Ovary (tissue), 9 donors: ENCODE data around the gene EVX2. TPM values are rescaled to one million over a fixed set of nuclear protein-coding genes. Genes with fewer than 3 reads are reported as not detected.
A peak's percentile ranks its signal among the peaks of the same experiment; 100 is the strongest.

Experiments
- DNase-seq, 5 donors: peaks; one replicate each; pipeline ENCODE4 v3.0.0-alpha.2; 2019 to 2020
- H3K27ac ChIP-seq, 2 donors: fragments of 200-600 bp; one replicate each; pipeline versions ENCODE4 v1.5.1 to v1.8.0; 2019 to 2022
- H3K27me3 ChIP-seq: fragments of 200-600 bp; one replicate; pipeline ENCODE4 v1.8.0; 2022
- H3K36me3 ChIP-seq: fragments of 200-600 bp; sonication (generic); one replicate; pipeline ENCODE4 v1.5.1; 2019
- H3K4me1 ChIP-seq: one replicate; pipeline ENCODE4 v1.8.1; 2013; ENCODE audit warnings: mild to moderate bottlenecking, moderate library complexity; ENCODE audit not compliant: insufficient read depth
- H3K4me3 ChIP-seq: fragments of 200-600 bp; sonication (generic); one replicate; pipeline ENCODE4 v1.5.1; 2017
- H3K9me3 ChIP-seq, 2 donors: fragments of 200-600 bp in 1 of 2; sonication (generic) in 1 of 2; one replicate each; pipeline versions ENCODE4 v1.5.1 to v1.8.1; 2013 to 2019; ENCODE audit warnings: mild to moderate bottlenecking in 1 of 2, moderate library complexity in 1 of 2
- EP300 ChIP-seq: sonication (generic); formaldehyde crosslinking; IDR thresholded peaks from one replicate; pipeline ENCODE4 v1.6.1; 2017; ENCODE audit warnings: antibody characterized with exemption
- POLR2A ChIP-seq: fragments of 450-650 bp; IDR thresholded peaks from one replicate; pipeline ENCODE4 v1.6.1; 2017; ENCODE audit warnings: antibody characterized with exemption, mild to moderate bottlenecking, moderate library complexity
- WGBS, 3 donors: extraction: QIAGEN DNeasy Blood & Tissue Kit in 1 of 3; methylation state at CpG; one replicate each; pipeline versions ENCODE4 v1.1.5 to v1.1.7; 2013 to 2017; 5-methylcytosine and 5-hydroxymethylcytosine counted together
- intact Hi-C, 4 donors: fragments of 100-400 bp; cut with DNase I; formaldehyde crosslinking; loops; one replicate each; pipeline versions ENCODE4 v1.11.0 to v1.15.1; 2022 to 2023
- polyA plus RNA-seq, 2 donors: library from polyadenylated mRNA; stranded (reverse); fragments of 200-250 nt in 1 of 2; fragments of 350-450 nt in 1 of 2; fragmentation: Illumina TruSeq in 1 of 2; extraction: RNeasy Lipid Tissue Mini Kit (QIAGEN cat#74804) in 1 of 2; gene quantifications; one replicate each; pipeline ENCODE4 v1.2.3, GENCODE V29; 2013 to 2014
- total RNA-seq, 7 donors: library from RNA; depleted of rRNA in 2 of 7; stranded (reverse); fragments of >200 nt in 2 of 7; fragmentation: NEBNext Ultra II Directional in 3 of 7; extraction: Animal tissue kit (Norgen Biotek cat#: 25700) in 3 of 7; gene quantifications; one replicate each; pipeline versions ENCODE4 v1.1.0 to v1.2.4, GENCODE V29; 2016 to 2023
- TF ChIP-seq, protein P1 (sequence below), 3 donors: fragments of 450-650 bp in 2 of 3; fragments of 200-600 bp in 1 of 3; IDR thresholded peaks; one replicate each; pipeline versions ENCODE4 v1.5.1 to v1.8.0; 2016 to 2022; ENCODE audit warnings: antibody characterized with exemption in 3 of 3, mild to moderate bottlenecking in 1 of 3
- donor health status: DM: no; HTN: no; CAD: no; lungs with moderate emphysema.
- donor health status: DM: no; HTN: no; CAD: no.
- donor health status: Bipolar disorder and iron deficiency.
- donor health status: DM: yes; HTN: yes; CAD: no.
- donor health status: DM: no; HTN: no; CAD: no.
- donor health status: DM: yes; HTN: yes; CAD: no.

EVX2 gene
- total and polyA plus RNA-seq, 9 donors = not detected

DNA sequence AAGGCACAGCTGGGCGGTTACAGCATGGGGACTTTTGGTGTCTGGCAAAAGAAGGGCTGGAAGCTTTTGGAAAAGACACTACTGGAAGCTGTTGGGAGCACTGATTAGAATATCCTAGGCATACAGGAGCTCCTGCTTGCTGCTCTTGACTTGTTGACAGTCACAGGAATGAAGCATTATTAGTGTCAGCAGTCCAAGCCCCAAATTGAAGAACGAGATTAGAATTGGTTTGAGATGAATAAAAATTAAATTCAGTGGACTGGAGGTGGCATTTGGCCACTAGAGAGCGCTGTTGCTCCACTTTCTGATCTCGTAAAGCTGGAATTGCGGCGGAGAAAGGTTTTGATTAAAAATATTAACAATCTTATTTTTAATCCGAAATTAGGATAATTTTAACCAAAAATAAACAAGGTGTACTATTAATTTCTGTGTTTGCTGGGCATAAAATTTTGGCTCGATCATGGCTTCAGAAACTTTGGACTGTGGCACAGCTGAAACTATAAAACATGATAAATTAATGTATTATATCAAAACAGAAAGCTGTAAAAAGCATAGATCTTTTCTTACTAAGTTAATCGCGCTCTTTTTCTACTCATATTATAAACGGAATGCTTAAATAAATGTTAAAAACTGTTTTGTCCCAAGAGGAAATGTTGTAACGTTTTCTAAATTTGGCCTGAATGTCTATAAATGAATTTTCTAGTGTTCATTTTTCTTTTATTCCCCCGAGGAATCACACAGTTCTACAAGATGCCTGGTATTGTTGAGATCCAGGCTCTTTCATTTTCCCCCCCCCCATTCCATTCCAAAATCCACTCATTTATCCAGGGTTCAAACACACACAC is 43.4 kb upstream of the EVX2 start:
- peaks cover 2% of the 10 kb centered on the region for H3K4me1 ChIP-seq
- peak; percentile 67 to 87 (median 82) for DNase-seq
- H3K9me3 ChIP-seq = no peaks in the 10 kb centered on the region
- no peaks in the 10 kb centered on the region for H3K36me3 ChIP-seq
- H3K4me3 ChIP-seq = peak overlapping the region; percentile 10
- 8 to 10% (median 9%) methylated on average over 13 of the region's 13 CpGs for WGBS, 3 donors
- TF ChIP-seq POLR2A = no peak
- TF ChIP-seq, protein P1, sequence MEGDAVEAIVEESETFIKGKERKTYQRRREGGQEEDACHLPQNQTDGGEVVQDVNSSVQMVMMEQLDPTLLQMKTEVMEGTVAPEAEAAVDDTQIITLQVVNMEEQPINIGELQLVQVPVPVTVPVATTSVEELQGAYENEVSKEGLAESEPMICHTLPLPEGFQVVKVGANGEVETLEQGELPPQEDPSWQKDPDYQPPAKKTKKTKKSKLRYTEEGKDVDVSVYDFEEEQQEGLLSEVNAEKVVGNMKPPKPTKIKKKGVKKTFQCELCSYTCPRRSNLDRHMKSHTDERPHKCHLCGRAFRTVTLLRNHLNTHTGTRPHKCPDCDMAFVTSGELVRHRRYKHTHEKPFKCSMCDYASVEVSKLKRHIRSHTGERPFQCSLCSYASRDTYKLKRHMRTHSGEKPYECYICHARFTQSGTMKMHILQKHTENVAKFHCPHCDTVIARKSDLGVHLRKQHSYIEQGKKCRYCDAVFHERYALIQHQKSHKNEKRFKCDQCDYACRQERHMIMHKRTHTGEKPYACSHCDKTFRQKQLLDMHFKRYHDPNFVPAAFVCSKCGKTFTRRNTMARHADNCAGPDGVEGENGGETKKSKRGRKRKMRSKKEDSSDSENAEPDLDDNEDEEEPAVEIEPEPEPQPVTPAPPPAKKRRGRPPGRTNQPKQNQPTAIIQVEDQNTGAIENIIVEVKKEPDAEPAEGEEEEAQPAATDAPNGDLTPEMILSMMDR (IDR thresholded peaks at IDR 0.05) = peak; percentile 88 to 95 (median 90)
- intact Hi-C loops = loop anchor here (5.0 to 10.0 kb wide), 5 partner anchors 425 to 1035 kb away; no protein-coding TSS in a partner anchor
- no peaks in the 10 kb centered on the region for H3K27me3 ChIP-seq
- no peak overlapping the region for H3K27ac ChIP-seq

DNA sequence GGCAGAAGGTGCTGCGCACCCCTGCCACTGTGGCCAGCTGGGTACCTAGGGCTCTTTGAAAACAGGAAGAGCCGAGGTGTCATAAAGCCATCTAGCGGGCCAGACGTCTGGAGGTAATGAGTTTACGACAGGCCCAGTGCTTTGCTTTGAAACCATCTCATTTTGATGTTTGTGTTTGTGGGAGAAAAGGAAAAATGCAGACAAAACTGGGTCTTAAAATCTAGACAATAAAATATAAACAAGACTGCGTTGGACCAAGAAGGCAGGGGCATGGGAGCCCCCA is 42.0 kb upstream of the EVX2 start:
- intact Hi-C loops = loop anchor here (5.0 to 10.0 kb wide), 5 partner anchors 427 to 1037 kb away; no protein-coding TSS in a partner anchor
- 68 to 83% (median 82%) methylated on average over 6 of the region's 6 CpGs for WGBS, 3 donors
- no peaks in the 10 kb centered on the region for H3K9me3 ChIP-seq
- no peaks in the 10 kb centered on the region for H3K27me3 ChIP-seq
- peak in 1 of 5 donors; percentile 15 for DNase-seq
- no peaks in the 10 kb centered on the region for H3K36me3 ChIP-seq
- H3K4me1 ChIP-seq = peaks cover 2% of the 10 kb centered on the region
- no peak overlapping the region for H3K4me3 ChIP-seq
- H3K27ac ChIP-seq = peak overlapping the region in 1 of 2 donors; percentile 8
- TF ChIP-seq EP300 (no peak), POLR2A (no peak)
- TF ChIP-seq, protein P1 (IDR thresholded peaks at IDR 0.05) = no peak

DNA sequence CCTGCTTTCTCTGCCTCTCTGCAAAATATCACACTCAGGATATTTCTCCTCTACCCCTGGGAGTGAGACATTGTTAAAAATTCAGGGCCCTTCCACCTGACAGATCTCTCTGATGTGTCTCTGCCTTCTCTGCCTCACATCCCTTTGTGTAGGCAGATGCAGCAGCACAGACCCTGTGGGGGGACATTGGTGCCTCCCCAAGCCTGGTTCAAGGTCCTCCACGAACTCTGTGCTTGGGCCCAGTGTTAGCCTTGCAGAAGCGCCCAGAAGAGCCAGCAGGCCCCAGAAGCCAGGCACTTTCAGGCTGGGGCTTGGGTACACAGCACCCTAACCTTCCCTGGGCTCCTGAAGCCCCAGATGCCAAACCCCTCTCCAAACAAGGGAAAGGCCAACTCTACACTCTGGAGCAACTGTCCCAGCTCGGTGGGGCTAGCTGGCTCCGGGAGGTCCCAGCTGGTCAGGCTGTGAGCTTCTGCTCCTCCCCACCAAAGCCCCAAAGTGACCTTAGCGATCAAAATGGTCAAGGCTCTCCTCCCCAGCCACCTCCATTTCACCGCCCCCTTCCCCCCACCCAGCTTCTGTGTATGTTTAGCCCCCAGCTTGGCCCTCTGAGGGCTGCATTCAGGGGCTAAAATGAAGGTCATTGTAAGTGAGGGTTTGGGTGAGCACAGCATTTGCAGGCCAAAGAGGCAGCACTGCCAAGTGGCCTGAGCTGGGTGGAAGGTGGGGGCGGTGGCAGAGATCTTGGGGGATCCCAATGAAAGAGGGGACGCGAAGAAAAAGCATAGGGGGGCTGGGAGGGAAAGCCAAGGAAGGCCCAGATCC is 41.4 kb upstream of the EVX2 start:
- 73 to 85% (median 80%) methylated on average over 8 to 9 of the region's 9 CpGs for WGBS, 3 donors
- H3K4me3 ChIP-seq = peak overlapping the region; percentile 76

More for the DNA sequence above, 41.4 kb upstream of the EVX2 start:
- H3K36me3 ChIP-seq = no peaks in the 10 kb centered on the region
- H3K27me3 ChIP-seq = no peaks in the 10 kb centered on the region
- peaks cover 2% of the 10 kb centered on the region for H3K4me1 ChIP-seq
- TF ChIP-seq POLR2A (no peak), EP300 (no peak)
- TF ChIP-seq, protein P1 (IDR thresholded peaks at IDR 0.05) = no peak
- H3K27ac ChIP-seq = peak overlapping the region in 1 of 2 donors; percentile 8
- intact Hi-C loops = loop anchor here (5.0 to 10.0 kb wide), 6 partner anchors 427 to 1087 kb away; partner anchors contain the start of gene HNRNPA3 (in 1 of the 4)
- H3K9me3 ChIP-seq = no peaks in the 10 kb centered on the region
- peak in 1 of 5 donors; percentile 15 for DNase-seq
